ENCODE data around the gene SLC41A3.
"Not testable (repeated sequence)": the region's sequence is repeated elsewhere in the genome, so short reads cannot be mapped to it uniquely, and the experiment has no call there.

The SLC41A3 gene

DNA sequence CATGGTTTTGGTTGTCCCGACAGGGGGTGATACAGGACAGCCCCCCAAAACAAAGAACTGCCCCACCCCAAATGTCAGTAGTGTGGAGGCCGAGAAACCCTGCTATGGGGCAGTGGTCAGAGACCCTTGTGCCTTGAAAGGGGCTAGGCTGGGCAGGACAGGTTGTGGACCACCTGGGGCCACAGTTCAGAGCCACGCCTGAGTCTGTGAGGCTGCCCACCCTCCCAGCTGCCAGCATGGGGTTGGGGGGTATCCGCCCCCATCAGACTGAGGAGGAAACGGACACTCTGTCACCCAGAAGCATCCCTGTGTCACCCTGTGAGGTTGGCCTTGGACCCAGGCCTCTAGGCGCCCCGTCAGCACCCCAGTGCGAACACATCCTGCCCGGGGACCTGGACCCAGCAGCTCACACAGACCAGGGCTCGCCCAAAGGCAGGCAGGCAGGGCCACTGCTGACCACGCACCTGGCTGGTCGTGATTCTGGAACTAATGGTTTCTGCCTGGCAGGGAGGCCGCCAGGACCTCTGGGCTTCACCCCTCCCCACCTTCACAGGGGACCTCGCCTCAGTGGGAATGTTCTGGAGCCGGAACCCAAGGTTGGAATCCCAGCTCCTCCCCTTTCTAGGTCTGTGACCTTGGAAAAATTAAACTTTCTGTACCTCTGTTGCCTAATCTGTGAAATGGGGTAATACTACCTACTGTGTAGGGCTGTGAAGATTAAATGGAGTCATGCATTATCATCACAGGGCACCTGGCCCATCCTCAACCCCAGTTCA, 1.4 kb downstream of the SLC41A3 start:
- no peak for DNase-seq (ENCODE audit: low read depth in 2 of 2)

DNA sequence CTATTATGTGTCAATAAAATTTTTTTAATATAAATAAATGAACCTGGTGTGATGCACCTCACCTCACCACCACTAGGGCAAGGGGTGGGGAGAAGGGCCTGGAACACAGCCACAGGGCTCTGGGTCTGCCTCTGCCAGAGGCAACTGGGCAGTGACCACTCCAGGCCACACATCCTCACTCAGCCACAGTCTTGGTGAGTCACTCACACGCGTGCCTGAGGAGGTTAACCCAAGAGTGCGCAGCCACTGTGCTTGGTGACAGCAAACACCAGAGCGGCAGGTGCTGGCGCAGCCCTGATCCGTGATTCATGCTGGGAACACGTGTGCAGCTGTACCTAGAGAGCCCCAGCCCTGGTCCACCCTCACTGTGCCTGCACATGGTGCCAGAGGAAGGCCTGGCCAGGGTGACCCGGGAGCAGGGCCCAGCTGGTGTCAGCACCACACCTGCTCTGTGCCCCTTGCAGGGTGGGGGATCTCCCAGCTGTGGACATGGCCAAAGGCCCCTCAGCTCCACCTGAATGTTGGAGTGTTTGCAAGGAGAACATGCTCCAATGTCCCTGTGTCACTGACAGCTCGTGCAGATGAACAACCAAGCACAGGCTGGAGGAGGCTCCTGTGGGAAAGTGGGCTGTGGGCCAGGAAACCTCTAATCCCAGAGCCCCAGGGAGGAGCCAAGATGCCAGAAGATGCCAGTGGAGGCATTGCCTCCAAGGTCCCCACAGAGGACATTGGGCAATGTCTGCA, 2.1 kb downstream of the SLC41A3 start:
- DNase-seq (ENCODE audit: low read depth in 2 of 2) = no peak

DNA sequence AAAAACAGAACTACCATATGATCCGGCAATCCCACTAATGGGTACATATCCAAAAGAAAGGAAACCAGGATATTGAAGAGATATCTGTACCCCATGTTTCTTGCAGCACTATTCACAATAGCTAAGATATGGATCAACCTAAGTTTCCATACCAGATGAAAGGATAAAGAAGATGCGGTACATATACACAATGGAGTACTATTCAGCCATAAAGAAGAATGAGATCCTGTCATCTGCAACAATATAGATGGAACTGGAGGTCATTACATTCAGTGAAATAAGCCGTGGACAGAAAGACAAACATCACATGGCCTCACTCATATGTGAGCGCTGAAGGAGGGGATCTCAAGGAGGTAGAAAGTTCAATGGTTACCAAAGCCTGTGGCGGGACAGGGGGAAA, 3.0 kb downstream of the SLC41A3 start:
- DNase-seq (ENCODE audit: low read depth in 2 of 2) = no peak

DNA sequence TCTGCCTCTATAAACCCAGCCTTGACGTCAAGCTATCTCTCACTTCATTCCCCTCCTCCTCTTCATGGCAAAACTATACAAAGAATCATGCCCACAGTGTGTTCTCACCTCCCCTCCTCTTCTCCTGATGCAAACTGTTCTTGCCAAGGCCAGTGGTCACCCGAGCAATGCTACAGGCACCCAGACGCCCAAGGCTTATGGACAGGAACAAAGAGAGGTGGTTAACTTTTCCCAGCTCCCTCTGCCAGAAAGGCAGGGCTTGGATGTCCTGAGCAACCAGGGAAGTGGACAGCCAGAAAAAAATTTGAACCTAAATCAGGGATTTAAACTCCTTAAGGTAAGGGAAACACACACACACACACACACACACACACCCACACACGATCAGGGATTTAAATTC, 5.1 kb downstream of the SLC41A3 start:
- DNase-seq (ENCODE audit: low read depth in 2 of 2) = no peak

DNA sequence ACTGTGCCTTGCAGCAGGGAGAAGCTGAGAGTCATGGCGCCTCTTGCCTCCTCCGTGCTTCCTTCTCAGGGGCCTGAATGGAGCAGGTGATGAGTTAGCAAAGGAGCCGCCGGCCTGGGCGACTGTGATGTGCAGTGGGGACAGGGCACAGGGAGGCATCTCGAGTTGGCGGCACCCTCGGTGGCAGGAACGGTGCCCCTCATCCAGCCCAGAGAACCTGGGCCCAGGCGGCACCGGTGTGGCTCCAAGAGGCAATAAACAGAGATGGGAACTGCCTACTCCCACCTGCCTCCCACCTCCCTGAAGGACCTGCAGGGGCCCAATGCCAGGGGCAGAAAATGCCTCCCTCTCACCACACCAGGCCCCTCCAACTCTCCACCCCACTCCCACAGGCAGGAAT, 6.2 kb downstream of the SLC41A3 start:
- no peak for DNase-seq (ENCODE audit: low read depth in 2 of 2)

DNA sequence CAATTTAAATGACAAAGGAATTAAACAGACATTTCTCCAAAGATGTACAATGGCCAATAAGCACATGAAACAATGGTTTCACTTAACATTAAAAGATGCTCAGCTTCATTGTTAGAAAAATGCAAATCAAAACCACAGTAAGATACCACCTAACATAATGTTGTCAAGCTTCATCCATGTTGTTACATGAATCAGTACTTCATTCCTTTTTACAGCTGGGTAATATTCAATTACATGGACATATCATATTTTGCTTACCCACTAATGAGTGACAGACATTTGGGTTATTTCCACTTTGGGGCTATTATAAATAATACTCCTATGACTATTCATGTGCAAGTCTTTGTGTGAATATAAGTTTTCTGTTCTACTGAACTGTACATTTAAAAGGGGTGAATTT, 7.8 kb downstream of the SLC41A3 start:
- DNase-seq (ENCODE audit: low read depth in 2 of 2) = no peak

DNA sequence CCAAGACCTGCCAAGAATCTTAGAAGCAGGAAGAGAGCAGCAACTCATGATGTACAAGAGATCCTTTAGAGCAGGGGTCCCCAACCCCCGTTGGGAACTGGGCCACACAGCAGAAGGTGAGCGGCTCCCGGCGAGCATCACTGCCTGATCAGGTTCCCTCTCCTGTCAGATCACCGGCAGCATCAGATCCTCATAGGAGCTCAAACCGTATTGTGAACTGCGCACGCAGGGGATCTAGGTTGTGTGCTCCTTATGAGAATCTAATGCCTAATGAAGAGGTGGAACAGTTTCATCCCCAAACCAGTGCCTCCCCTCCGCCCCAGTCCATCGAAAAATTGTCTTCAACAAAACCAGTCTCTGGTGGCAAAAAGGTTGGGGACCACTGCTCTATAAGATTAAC, 13.8 kb downstream of the SLC41A3 start:
- no peak for DNase-seq (ENCODE audit: low read depth in 2 of 2)

DNA sequence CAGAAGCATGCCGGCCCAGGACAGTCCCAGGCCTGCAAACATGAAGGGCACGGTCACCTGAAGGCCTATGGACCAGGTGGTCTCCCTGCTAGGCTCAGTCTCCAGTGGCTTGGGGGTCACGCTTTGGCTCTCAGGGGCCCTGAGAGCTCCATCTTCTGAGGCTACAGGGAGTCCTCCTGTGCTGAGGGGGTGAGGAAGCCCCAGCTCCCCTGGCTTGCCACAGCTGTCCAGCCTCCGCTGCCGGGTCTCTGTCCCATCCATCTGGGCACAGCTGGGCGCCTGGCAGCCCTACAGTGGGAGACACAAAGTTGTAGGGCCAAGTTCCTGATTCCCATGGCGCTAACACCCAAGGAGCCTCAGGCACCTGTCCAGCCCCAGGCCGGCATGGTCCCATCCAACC, 16.0 kb downstream of the SLC41A3 start:
- DNase-seq (ENCODE audit: low read depth in 2 of 2) = no peak

DNA sequence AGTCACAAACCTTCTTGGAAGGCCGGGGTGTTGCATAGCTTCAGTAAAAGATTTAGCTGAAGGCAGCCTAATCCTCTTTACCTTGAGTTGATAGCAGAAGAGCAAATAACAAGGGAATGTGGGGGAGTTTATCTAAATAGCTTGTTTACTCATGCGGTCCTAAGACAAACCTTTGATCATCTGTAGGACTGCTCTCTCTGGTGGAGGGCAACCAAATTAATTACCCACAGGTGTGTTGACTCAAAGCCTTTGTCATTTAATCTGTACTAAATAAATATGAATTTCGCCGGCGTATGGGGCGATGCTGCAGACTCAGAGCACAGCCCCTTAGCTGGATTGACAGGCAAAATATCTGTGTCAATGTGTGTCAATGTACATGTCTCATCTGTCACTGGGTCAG, 17.2 kb downstream of the SLC41A3 start:
- DNase-seq (ENCODE audit: low read depth in 2 of 2) = not testable (repeated sequence)

DNA sequence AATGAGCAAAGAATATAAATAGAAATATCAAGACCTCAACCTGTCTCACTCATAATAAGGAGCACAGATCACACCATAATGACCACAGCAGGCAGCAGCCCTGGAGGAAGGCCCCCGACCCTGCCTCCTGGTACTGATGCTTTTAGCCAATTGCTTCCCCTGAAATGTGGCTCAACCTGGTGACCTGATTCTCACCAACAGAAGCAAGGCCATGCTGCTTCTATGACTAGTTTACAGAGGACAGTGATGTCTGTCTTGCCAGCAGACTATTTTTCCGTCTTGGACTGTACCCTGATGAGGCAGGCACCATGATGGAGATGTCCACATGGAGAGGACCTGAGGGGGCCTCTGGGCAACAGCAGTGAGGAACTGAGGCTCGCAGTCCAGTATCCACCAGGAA, 18.0 kb downstream of the SLC41A3 start:
- no peak for DNase-seq (ENCODE audit: low read depth in 2 of 2)

DNA sequence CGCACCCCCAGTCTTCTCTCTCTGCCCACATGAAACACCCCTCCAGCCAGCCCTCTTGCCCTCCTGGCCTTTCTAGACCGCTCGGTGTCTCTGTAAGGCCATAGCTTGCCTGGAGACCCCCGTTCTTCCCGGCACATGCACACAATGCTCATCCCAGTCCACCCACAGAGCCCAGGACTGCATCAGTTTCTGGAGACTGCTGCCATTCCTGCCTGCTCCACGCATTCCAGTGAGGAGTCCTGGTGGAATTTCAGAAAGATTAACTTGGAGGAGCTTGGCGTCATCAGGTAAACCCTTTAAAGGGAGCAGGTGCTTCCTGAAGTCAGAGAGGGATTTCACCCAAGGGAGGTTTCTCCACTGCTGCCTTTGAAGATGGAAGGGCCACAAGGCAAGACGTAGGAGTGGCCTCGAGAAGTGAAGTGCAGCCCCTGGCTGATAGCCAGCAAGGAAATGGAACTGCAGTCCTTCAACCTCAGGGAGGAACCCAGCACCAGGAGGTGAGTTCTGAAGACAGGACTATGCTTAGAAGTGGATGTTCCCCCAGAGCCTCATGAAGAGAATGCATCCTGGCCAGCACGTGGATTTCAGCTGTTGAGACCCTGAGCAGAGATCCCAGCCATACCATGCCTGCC, 19.2 kb downstream of the SLC41A3 start:
- DNase-seq (ENCODE audit: low read depth in 2 of 2) = no peak

DNA sequence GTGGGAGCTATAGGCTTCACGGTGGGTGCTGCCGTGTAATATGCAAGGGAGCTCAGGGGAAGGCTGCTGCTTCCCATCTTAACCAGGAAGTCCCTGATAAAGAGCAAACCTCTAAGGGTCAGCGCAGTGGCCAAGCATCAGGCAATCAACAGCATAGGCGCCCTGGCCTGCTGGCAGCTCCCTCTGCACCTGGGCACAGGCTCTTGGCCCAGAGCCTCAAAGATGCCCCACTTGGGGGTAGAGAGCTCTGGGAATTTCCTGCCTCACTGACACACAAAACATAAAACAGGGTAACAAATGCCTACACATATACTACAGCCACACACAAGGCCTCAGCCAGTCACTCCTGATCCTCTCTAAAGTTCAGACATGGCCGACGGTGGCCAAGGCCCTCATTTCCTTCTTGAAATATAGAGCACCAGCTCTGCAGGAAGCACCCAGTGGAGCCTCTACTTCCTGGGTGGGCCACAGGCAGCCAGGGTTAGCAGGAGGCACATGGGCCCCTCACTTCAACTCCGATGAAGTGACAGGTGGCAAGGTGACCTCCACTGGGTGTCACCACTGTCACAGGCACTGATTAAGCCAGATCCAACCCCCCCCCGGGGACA, 20.5 kb downstream of the SLC41A3 start:
- no peak for DNase-seq (ENCODE audit: low read depth in 2 of 2)

DNA sequence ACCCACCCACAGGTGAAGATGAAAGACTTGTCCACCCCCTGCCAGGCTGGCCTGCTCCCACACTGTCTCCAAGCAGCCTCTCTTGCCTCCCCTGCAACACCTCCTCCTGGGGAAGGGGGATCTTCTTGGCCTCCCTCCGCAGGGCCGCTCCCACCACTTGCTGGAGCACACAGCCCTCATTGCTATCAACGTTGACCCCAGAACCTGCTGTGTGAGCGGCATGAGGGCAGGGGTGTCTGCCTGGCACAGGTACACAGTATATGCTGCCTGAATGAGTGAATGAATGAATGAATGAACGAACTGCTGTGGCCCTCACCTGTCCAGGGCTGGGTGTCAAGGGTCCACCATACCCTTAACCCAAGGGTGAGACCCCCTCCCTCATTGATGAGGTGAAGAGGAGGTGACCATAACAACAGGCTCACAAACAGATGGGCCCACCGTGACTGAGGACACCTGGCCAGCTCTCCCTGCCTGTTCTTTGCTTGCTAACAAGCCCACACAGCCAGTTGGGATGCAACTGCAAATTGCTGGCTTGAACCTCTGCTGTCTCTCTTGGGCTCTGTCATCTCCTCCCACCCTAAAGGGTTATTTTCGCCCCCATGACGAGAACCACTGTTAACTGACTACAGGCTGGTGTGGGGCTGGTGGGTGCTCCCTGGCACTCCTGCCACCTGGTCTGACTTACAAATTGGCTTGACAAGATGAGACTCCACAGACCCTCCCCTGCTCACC, 22.5 kb downstream of the SLC41A3 start:
- DNase-seq (ENCODE audit: low read depth in 2 of 2) = no peak

DNA sequence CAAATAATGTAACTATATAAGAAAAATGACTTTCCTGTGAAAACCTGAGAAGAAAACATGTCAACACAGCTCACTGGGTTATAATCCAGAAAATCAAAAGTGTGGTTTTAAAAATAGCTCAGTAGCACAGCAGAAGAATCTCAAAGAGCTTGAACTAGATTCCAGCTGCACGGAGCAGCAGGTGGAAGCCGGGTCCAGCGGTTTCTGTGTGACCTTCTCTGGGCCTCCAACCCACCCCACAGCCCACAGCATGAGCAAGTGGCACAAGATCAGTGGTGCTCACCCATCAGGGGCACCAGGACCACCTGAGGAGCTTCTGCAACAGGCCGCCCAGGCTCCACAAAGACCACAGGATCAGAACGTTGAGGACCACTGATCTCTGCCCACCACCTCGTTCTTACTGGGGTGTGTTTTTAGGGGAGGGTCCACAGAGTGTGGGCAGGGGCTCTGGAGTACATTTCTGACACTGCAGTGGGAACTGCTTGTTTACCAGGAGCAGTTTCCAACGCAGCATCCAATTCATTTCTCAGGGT, 23.2 kb downstream of the SLC41A3 start:
- DNase-seq (ENCODE audit: low read depth in 2 of 2) = no peak

DNA sequence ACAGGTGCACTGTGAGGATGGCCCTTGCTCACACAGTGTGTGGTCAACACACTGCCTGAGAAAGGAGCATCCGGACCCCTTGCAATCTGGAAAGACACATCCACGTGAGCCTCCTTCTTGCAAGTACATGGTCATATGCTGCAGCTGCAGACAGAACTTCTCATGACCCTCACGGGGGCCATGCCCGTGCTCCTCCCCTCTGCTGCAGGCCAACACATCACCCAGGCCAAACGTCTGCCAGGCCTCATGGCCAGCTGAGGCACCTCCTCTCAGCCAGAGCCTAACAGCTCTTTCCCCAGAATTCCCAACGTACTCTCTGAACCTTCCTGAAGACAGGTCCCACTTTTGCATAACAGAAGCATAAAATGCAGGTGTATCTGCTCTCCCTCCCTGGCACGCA, 25.3 kb downstream of the SLC41A3 start:
- DNase-seq (ENCODE audit: low read depth in 2 of 2) = no peak

DNA sequence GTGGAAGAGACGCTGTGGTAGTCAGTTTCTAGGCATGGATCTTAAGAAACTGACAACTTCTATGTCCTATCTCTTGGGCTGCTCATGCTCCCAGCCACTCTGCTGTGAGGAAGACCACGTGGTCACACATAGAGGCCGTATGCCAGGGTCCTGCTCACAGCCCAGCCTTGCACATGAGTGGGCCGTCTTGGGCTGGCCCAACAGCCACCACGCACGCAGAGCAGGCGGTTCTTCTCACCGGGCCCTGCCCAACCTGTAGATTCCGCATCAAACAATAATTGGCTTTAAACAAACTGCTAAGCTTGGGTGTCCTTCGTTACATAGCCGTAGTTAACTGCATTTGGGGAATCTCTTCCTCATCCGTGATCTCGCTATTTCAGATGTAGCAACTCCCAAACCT, 26.0 kb downstream of the SLC41A3 start:
- no peak for DNase-seq (ENCODE audit: low read depth in 2 of 2)

DNA sequence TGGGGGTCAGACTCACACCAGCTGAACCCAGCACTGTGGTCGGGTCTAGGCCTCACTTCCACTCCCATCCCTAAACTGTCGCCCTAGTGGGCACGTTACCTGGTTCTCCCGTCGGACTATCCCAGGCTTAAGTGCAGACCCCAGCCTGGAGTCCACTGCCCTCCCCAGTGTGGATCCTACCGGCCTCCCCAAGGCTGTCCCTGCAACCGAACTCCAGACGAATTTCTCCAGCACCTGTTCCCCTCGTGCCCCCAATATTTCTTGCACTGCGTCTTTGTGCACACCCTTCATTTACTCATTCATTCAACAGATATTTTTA, 26.5 kb downstream of the SLC41A3 start:
- DNase-seq (ENCODE audit: low read depth in 2 of 2) = no peak

DNA sequence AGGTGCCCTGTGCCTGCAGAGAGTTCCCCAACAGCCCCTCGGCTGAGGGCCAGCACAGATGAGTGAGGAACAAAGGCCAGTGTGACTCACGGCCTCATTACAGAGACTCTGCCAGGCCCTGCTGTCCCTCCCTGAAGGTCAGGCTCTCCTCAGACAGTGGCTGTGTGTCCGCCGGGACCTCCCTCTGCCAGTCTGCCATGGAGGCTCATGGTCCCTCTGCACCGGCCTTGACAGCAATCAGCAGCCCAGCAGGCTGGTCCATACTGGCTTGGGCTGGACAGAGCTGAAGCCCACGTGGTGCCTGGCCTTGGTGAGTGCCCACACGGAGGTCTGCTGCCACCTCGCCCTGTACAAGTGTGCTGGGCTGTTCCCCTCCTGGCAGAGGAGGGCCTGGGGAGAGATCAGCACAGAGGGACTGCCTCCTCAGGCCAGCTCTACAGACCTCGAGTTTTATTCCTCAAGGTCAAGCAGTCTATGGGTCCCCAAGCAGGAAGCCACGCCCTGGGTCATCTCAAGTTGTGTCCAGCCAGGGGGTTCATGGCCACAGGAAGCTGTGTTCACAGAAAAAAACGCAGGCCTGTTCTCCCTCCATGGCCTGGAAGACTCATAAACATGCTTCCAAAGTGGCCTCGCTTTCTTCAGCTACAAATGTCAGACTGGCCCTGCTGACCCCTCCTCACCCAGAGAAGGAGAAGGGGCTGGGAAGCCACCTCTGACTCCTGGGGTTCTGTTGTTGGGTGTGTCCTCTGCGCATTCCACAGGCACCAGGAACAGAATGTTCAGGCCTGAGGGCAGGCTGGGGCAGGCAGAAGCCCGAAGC, 27.0 kb downstream of the SLC41A3 start:
- no peak for DNase-seq (ENCODE audit: low read depth in 2 of 2)

DNA sequence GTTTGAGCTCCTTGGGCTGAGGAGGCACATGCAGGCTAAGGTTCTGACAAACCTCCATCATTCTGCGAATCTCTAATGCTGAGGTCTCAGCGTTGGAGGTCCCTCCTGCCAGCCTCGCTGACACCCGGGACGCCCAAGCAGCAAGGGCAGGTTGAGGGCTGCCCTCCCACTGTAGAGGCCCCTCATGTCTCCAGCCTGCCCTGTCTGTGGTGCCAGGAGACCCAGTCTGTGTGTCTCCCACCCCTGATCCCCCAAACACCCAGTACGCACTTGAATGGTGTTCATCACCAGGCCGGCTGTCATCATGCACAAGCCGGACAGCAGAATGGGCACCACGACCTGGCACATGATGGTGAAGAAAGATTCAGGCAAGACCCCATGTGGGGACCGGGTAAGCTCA, 27.8 kb downstream of the SLC41A3 start:
- DNase-seq (ENCODE audit: low read depth in 2 of 2) = no peak

DNA sequence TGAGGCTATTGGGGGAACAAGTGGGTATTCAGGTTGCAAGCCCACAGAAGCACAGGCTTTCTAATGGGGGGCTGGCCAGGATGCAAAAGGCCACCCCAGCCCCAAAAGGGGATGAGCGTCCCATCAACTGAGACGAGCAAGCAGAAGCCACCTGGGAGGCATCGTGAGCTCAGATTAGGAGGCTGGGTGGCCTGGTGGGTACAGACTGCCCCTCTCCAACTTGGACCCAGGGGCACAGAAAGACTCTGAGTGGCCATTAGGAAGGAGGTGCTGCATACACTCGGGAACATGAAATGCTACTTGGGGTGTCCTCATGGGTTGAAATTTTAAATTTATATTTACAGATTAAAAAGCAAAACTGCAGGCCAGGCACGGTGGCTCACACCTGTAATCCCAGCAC, 29.1 kb downstream of the SLC41A3 start:
- no peak for DNase-seq (ENCODE audit: low read depth in 2 of 2)
